ENCODE measurements around the gene CLVS2. TPM values are rescaled to one million over a fixed set of nuclear protein-coding genes. Genes with fewer than 3 reads are reported as not detected.

Gene CLVS2
- total and polyA plus RNA-seq, 4 donors = 0.25 TPM; not detected in 3

- Histone ChIP-seq H3K4me1 (ENCODE audit: control insufficient read depth in 4 of 4, insufficient read depth in 4 of 4, low read length in 3 of 4) (no peaks in the 10 kb centered on the region), H3K36me3 (ENCODE audit: control insufficient read depth in 4 of 4, insufficient read depth in 3 of 4, low read depth in 1 of 4, low read length in 3 of 4) (no peaks in the 10 kb centered on the region), H3K9ac (ENCODE audit: low read depth in 1 of 2, low read length in 2 of 2) (no peak overlapping the region), H3K4me3 (ENCODE audit: low read depth in 1 of 3, low read length in 3 of 3) (no peak overlapping the region), H3K27ac (ENCODE audit: low read depth in 1 of 2, low read length in 2 of 2) (no peak overlapping the region), H3K27me3 (ENCODE audit: control insufficient read depth in 4 of 4, insufficient read depth in 4 of 4, low read length in 3 of 4) (no peaks in the 10 kb centered on the region), H3K9me3 (ENCODE audit: control insufficient read depth in 4 of 4, low read length in 3 of 4) (no peaks in the 10 kb centered on the region)
- TF ChIP-seq TAF1 (conservative IDR thresholded peaks at IDR 0.05) (no peak), FOXA1 (IDR thresholded peaks at IDR 0.05) (no peak), CTCF (IDR thresholded peaks at IDR 0.05; ENCODE audit: low read depth, low read length, missing input control) (no peak), HNF4A (conservative IDR thresholded peaks at IDR 0.05) (no peak), SP1 (IDR thresholded peaks at IDR 0.05) (no peak), JUND (IDR thresholded peaks at IDR 0.05) (no peak), NR2F2 (IDR thresholded peaks at IDR 0.05) (no peak), ATF3 (IDR thresholded peaks at IDR 0.05) (no peak), ZBTB33 (IDR thresholded peaks at IDR 0.05) (no peak), RAD21 (IDR thresholded peaks at IDR 0.05) (no peak), FOXA2 (IDR thresholded peaks at IDR 0.05) (no peak), RXRA (IDR thresholded peaks at IDR 0.05) (no peak), GABPA (IDR thresholded peaks at IDR 0.05 in 1 of 2, conservative IDR thresholded peaks at IDR 0.05 in 1 of 2) (no peak), HNF4G (IDR thresholded peaks at IDR 0.05) (no peak), YY1 (IDR thresholded peaks at IDR 0.05) (no peak)
- no peak for DNase-seq (ENCODE audit: low spot score)
These were observed 34.2 kb downstream of the CLVS2 start for GRCh38 chr6:123030282-123030681.

- DNase-seq (ENCODE audit: low spot score) = no peak
- no peaks in the 10 kb centered on the region for H3K4me1 ChIP-seq (ENCODE audit: control insufficient read depth in 4 of 4, insufficient read depth in 4 of 4, low read length in 3 of 4)
- no peak overlapping the region for H3K27ac ChIP-seq (ENCODE audit: low read depth in 1 of 2, low read length in 2 of 2)
- H3K36me3 ChIP-seq (ENCODE audit: control insufficient read depth in 4 of 4, insufficient read depth in 3 of 4, low read depth in 1 of 4, low read length in 3 of 4) = no peaks in the 10 kb centered on the region
- TF ChIP-seq FOXA1 (IDR thresholded peaks at IDR 0.05) = no peak
- no peak for TF ChIP-seq ATF3 (IDR thresholded peaks at IDR 0.05)
- TF ChIP-seq GABPA (IDR thresholded peaks at IDR 0.05 in 1 of 2, conservative IDR thresholded peaks at IDR 0.05 in 1 of 2) = no peak
- TF ChIP-seq REST (IDR thresholded peaks at IDR 0.05) = no peak
- TF ChIP-seq EGR1 (IDR thresholded peaks at IDR 0.05; ENCODE audit: low read depth in 2 of 2) = no peak
- TF ChIP-seq JUND (IDR thresholded peaks at IDR 0.05) = no peak
- no peak for TF ChIP-seq FOXA2 (IDR thresholded peaks at IDR 0.05)
- TF ChIP-seq SP1 (IDR thresholded peaks at IDR 0.05) = no peak
- TF ChIP-seq HNF4G (IDR thresholded peaks at IDR 0.05) = no peak
- TF ChIP-seq ZBTB33 (IDR thresholded peaks at IDR 0.05) = no peak
- no peak for TF ChIP-seq YY1 (IDR thresholded peaks at IDR 0.05)
- TF ChIP-seq TAF1 (conservative IDR thresholded peaks at IDR 0.05) = no peak
- no peak for TF ChIP-seq HNF4A (conservative IDR thresholded peaks at IDR 0.05)
- TF ChIP-seq RAD21 (IDR thresholded peaks at IDR 0.05) = no peak
- no peak overlapping the region for H3K4me3 ChIP-seq (ENCODE audit: low read depth in 1 of 3, low read length in 3 of 3)
- 73% methylated on average over 3 of the region's 3 CpGs for WGBS
- H3K9ac ChIP-seq (ENCODE audit: low read depth in 1 of 2, low read length in 2 of 2) = no peak overlapping the region
- no peaks in the 10 kb centered on the region for H3K27me3 ChIP-seq (ENCODE audit: control insufficient read depth in 4 of 4, insufficient read depth in 4 of 4, low read length in 3 of 4)
- no peaks in the 10 kb centered on the region for H3K9me3 ChIP-seq (ENCODE audit: control insufficient read depth in 4 of 4, low read length in 3 of 4)
These were observed 40.6 kb downstream of the CLVS2 start for GRCh38 chr6:123036648-123037047.

All from liver (tissue), 9 donors.